Thymus (tissue), 11 donors: ENCODE data around the gene MZT2B. TPM values are rescaled to one million over a fixed set of nuclear protein-coding genes. Genes with fewer than 3 reads are reported as not detected.
"Not testable (repeated sequence)": the region's sequence is repeated elsewhere in the genome, so short reads cannot be mapped to it uniquely, and the experiment has no call there.

Experiments used
- DNase-seq, 9 donors: peaks; one replicate each; pipeline ENCODE4 v3.0.0-alpha.2; 2013; ENCODE audit warnings: low spot score in 9 of 9, low read depth in 6 of 9, missing footprints in 1 of 9
- H3K27ac ChIP-seq, 2 donors: one replicate each; pipeline ENCODE4 v1.5.1; 2013; ENCODE audit warnings: control low read depth in 1 of 2, low read depth in 1 of 2, low read length in 1 of 2, mild to moderate bottlenecking in 1 of 2, moderate library complexity in 1 of 2
- H3K27me3 ChIP-seq, 2 donors: one replicate each; pipeline ENCODE4 v1.5.1; 2013; ENCODE audit warnings: low read length in 1 of 2; ENCODE audit not compliant: control insufficient read depth in 2 of 2, insufficient read depth in 1 of 2
- H3K36me3 ChIP-seq, 2 donors: one replicate each; pipeline ENCODE4 v1.5.1; 2013; ENCODE audit warnings: low read length in 1 of 2, mild to moderate bottlenecking in 1 of 2, moderate library complexity in 1 of 2; ENCODE audit not compliant: control insufficient read depth in 2 of 2, insufficient read depth in 2 of 2
- H3K4me1 ChIP-seq, 2 donors: one replicate each; pipeline ENCODE4 v1.5.1; 2013; ENCODE audit warnings: low read length in 2 of 2; ENCODE audit not compliant: control insufficient read depth in 2 of 2, insufficient read depth in 2 of 2
- H3K4me3 ChIP-seq, 2 donors: one replicate each; pipeline ENCODE4 v1.5.1; 2013; ENCODE audit warnings: low read length in 2 of 2, control low read depth in 1 of 2, mild to moderate bottlenecking in 1 of 2
- H3K9me3 ChIP-seq, 2 donors: one replicate each; pipeline ENCODE4 v1.5.1; 2013; ENCODE audit warnings: low read length in 1 of 2, mild to moderate bottlenecking in 1 of 2; ENCODE audit not compliant: control insufficient read depth in 2 of 2, insufficient read depth in 1 of 2
- WGBS: extraction: QIAGEN DNeasy Blood & Tissue Kit; methylation state at CpG from one replicate; pipeline ENCODE4 v1.1.7; 2013; 5-methylcytosine and 5-hydroxymethylcytosine counted together
- polyA plus RNA-seq: library from polyadenylated mRNA; stranded (reverse); fragments of 200-250 nt; gene quantifications from one replicate; pipeline ENCODE4 v1.2.3, GENCODE V29; 2013
- total RNA-seq: library from RNA; stranded (reverse); fragments of 120-200 nt; gene quantifications from one replicate; pipeline ENCODE4 v1.2.4, GENCODE V29; 2013
- donor health status: healthy.

Gene MZT2B
- total and polyA plus RNA-seq, 2 donors, result 141 to 326 TPM

DNA sequence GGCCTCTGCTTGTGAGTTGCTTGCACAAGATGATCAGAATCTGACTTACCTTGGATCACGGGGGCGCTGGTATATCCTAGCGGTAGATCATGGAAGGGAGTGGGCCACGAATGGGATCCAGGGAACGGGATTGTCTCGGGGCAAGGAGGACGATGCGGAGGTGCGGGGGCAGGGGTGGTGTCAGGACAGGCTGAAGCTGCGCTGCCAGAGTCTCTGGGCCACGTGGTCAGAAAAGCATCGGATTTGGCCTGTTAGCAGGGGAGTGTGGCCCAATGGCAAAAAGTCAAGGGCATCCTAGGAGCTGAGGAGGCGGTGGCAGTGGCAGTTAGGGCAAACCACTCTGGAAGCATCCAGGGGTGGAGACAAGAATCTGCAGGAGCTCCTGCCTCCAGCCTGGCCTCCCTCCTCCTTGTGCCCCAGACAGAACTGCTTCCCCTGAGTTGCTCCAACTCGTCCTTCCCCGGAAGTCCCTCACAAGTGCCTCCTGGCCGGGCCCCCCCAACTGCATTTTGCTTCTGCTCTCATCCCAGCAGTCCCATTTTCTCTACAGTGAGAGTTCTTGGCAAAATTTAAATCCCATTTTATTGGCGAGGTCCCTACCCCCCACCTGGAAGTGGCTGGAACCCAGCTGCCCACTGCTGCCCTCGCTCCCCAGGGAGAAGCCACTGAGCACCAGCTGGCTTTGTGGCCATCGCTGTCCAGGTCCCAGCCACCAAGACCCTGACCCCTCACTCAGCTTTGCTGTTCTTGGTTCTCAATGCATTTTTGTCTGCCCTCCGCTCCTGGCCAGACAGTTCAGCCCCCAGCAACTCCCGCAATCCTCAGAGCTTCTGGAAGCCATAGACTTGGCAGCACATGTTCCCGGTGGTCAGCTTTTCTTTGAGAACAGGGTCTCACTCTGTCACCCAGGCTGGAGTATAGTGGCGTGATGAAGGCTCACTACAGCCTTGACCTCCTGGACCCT lies 31.6 kb upstream of the MZT2B start:
- Histone ChIP-seq H3K36me3 (peaks cover 24 to 34% of the 10 kb centered on the region in 2 donors), H3K27me3 (peaks cover 0 to 4% of the 10 kb centered on the region in 2 donors), H3K27ac (no peak overlapping the region), H3K4me1 (no peaks in the 10 kb centered on the region), H3K9me3 (no peaks in the 10 kb centered on the region), H3K4me3 (no peak overlapping the region)
- DNase-seq, result no peak
- 97% methylated on average over 23 of the region's 23 CpGs for WGBS

DNA sequence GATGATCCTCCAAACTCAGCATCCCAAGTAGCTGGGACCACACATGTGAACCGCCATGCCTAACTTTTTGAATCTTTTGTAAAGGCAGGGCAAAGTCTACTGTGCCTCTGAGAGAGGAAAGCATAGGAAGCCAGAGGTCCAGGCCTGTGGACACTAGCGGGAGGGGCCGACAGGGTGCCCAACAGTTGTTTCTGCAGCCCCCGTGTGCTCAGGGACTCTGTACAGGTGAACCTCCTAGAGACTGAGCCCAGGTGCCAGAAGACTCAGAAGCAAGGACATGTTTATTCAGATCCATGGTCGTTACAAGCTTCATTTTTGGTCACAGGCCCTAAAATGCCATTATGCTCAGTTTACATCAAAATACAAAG lies 30.9 kb upstream of the MZT2B start:
- H3K4me1 ChIP-seq, H3K4me3 ChIP-seq, H3K27me3 ChIP-seq, H3K27ac ChIP-seq, DNase-seq, H3K9me3 ChIP-seq: not testable (repeated sequence)
- H3K36me3 ChIP-seq, result peaks cover 24 to 38% of the 10 kb centered on the region in 2 donors
- 78% methylated on average over 5 of the region's 5 CpGs for WGBS

GRCh38 chr2:130152136-130152815 lies 29.8 kb upstream of the MZT2B start:
- peaks cover 24 to 42% of the 10 kb centered on the region in 2 donors for H3K36me3 ChIP-seq
- not testable (repeated sequence) for H3K27me3 ChIP-seq, DNase-seq, H3K27ac ChIP-seq, H3K4me1 ChIP-seq, H3K9me3 ChIP-seq, H3K4me3 ChIP-seq
- WGBS, result 98% methylated on average over 27 of the region's 27 CpGs

DNA sequence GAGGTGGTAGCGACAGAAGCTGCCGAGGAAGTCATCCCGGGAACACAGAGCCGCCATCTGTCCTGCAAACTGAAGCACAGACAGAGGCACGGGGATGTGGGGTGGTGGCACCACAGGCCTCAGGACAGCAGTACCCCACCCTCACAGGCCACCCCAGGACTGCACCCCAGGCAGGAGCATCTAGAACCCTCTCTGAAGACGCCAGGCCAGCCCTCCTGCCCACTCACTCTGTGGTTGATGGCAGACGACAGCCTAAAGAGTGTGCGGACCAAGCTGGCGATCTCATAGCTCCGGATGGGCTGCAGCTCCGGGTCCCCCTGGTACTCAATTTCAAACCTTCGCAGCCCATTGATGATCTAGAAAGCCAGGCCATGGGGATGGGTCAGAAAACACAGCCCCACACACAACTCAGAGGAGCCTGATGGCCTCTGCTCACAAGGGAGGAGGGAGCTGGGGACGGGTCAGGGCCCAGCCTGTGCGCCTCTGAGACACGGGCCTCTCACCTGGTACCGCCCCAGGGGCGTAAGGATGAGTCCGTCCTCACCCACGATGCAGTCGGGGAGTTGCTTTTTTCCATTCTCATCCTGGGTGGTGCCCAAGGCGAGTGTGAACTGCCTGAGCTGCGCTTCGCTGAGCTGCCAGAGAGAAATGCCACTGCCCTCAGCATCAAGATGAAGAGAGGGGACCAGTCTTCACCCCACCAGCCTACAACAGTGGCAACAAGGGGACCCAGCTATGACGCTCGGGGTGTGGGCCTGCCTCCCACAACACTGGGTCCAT lies 29.1 kb upstream of the MZT2B start:
- H3K27me3 ChIP-seq, result no peaks in the 10 kb centered on the region
- DNase-seq, result no peak
- no peaks in the 10 kb centered on the region for H3K4me1 ChIP-seq
- WGBS, result 97% methylated on average over 25 of the region's 25 CpGs
- peaks cover 24 to 42% of the 10 kb centered on the region in 2 donors for H3K36me3 ChIP-seq
- no peak overlapping the region for H3K27ac ChIP-seq
- H3K4me3 ChIP-seq, result no peak overlapping the region
- H3K9me3 ChIP-seq, result no peaks in the 10 kb centered on the region

GRCh38 chr2:130153721-130154422 lies 28.2 kb upstream of the MZT2B start:
- not testable (repeated sequence) for H3K9me3 ChIP-seq, H3K4me1 ChIP-seq, H3K27ac ChIP-seq, H3K27me3 ChIP-seq, H3K4me3 ChIP-seq, DNase-seq
- H3K36me3 ChIP-seq, result peaks cover 26 to 48% of the 10 kb centered on the region in 2 donors
- 97% methylated on average over 23 of the region's 23 CpGs for WGBS

GRCh38 chr2:130154423-130154770 lies 27.7 kb upstream of the MZT2B start:
- H3K36me3 ChIP-seq, result peaks cover 26 to 52% of the 10 kb centered on the region in 2 donors
- not testable (repeated sequence) for H3K27me3 ChIP-seq, H3K27ac ChIP-seq, H3K4me1 ChIP-seq, H3K9me3 ChIP-seq, DNase-seq, H3K4me3 ChIP-seq
- WGBS, result 97% methylated on average over 8 of the region's 8 CpGs

GRCh38 chr2:130154773-130155765 lies 27.0 kb upstream of the MZT2B start:
- H3K36me3 ChIP-seq, result peaks cover 27 to 58% of the 10 kb centered on the region in 2 donors
- WGBS, result 98% methylated on average over 29 of the region's 29 CpGs

More at GRCh38 chr2:130154773-130155765, 27.0 kb upstream of the MZT2B start:
- Histone ChIP-seq H3K27ac (no peak overlapping the region), H3K4me1 (no peaks in the 10 kb centered on the region), H3K27me3 (no peaks in the 10 kb centered on the region), H3K4me3 (no peak overlapping the region), H3K9me3 (no peaks in the 10 kb centered on the region)
- DNase-seq, result no peak
